Right atrium auricular region (tissue), 2 donors: ENCODE data around the gene TTLL6. TPM values are rescaled to one million over a fixed set of nuclear protein-coding genes. Genes with fewer than 3 reads are reported as not detected.

Source experiments
- DNase-seq: peaks from one replicate; pipeline ENCODE4 v3.0.0-alpha.2; 2019; ENCODE audit warnings: low spot score
- H3K27ac ChIP-seq, 2 donors: fragments of 200-600 bp; sonication (generic); 1 replicate in 1 of 2; 2 replicates in 1 of 2; pipeline ENCODE4 v1.5.1; 2016 to 2019
- H3K27me3 ChIP-seq, 2 donors: fragments of 200-600 bp; sonication (generic); one replicate each; pipeline versions ENCODE4 v1.5.1 to v1.6.0; 2017 to 2019
- H3K36me3 ChIP-seq: fragments of 200-600 bp; sonication (generic); one replicate; pipeline ENCODE4 v1.5.1; 2016
- H3K4me1 ChIP-seq, 2 donors: fragments of 200-600 bp; sonication (generic); one replicate each; pipeline versions ENCODE4 v1.5.1 to v1.6.0; 2017 to 2019
- H3K4me3 ChIP-seq, 2 donors: fragments of 200-600 bp; sonication (generic); 1 replicate in 1 of 2; 2 replicates in 1 of 2; pipeline ENCODE4 v1.5.1; 2017 to 2019; ENCODE audit warnings: mild to moderate bottlenecking in 1 of 2, moderate library complexity in 1 of 2
- H3K9me3 ChIP-seq, 2 donors: fragments of 200-600 bp; sonication (generic); one replicate each; pipeline ENCODE4 v1.5.1; 2019
- total RNA-seq, 2 donors: library from RNA; depleted of rRNA; stranded (reverse); fragments of >200 nt; gene quantifications; one replicate each; pipeline ENCODE4 v1.1.0, GENCODE V29; 2016
- TF ChIP-seq, protein P1 (sequence below), 2 donors: fragments of 200-600 bp; sonication (generic); IDR thresholded peaks; one replicate each; pipeline ENCODE4 v1.5.1; 2019; ENCODE audit warnings: antibody characterized with exemption in 2 of 2

Gene TTLL6
- total RNA-seq: not detected

DNA sequence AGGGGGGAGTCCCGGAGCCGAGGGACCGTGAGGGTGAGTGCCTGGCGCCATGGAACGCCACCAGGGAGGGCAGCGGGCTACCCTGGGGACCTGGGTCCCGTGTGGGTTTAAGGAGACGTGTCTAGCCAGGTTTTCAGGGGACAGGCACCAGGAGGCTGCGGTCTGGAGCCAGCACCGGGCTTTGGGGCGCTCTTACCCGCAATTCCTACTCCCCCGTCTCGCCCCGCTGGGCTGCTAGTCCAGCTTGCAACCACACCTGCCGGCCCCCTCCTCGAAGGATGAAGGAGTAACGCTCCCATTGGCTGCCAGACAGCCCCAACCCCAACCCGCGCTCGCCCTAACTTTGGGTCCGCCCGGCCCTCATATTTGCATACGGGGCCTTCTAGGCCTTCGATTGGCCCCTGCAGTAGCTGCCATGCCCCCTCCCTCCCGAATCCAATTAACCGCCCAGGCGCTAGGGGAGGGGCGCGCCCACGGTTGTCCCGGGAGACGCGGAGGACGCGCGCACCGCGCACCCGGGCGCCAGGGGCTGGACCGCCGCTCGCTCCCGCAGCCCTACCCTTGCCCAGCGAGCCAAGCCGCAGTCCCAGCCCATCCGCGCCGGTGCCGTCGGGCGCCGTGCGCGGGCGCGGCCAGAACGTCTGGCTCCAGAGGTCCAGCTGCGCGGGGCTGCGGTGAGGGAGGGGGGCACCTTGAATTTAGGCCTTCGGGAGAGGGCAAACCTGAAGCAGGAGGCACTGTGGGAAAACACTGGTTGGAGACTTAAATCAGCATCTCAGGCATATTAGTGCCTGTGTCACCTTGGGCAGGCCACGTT, at the start of gene TTLL6:
TSS of gene TTLL6 (minus strand) at position 456 of the 817 bp plus-strand sequence. CDS start at position 299, 157 bp downstream.
- Histone ChIP-seq H3K9me3 (no peaks in the 10 kb centered on the region), H3K27ac (peak within 1 kb of the TSS in 1 of 2 donors; percentile 39), H3K4me3 (peak within 1 kb of the TSS; percentile 31 to 53), H3K4me1 (peaks cover 0 to 13% of the 10 kb centered on the region in 2 donors), H3K27me3 (no peaks in the 10 kb centered on the region), H3K36me3 (no peaks in the 10 kb centered on the region)
- DNase-seq: peak; percentile 87
- TF ChIP-seq, protein P1, sequence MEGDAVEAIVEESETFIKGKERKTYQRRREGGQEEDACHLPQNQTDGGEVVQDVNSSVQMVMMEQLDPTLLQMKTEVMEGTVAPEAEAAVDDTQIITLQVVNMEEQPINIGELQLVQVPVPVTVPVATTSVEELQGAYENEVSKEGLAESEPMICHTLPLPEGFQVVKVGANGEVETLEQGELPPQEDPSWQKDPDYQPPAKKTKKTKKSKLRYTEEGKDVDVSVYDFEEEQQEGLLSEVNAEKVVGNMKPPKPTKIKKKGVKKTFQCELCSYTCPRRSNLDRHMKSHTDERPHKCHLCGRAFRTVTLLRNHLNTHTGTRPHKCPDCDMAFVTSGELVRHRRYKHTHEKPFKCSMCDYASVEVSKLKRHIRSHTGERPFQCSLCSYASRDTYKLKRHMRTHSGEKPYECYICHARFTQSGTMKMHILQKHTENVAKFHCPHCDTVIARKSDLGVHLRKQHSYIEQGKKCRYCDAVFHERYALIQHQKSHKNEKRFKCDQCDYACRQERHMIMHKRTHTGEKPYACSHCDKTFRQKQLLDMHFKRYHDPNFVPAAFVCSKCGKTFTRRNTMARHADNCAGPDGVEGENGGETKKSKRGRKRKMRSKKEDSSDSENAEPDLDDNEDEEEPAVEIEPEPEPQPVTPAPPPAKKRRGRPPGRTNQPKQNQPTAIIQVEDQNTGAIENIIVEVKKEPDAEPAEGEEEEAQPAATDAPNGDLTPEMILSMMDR (IDR thresholded peaks at IDR 0.05): no peak

DNA sequence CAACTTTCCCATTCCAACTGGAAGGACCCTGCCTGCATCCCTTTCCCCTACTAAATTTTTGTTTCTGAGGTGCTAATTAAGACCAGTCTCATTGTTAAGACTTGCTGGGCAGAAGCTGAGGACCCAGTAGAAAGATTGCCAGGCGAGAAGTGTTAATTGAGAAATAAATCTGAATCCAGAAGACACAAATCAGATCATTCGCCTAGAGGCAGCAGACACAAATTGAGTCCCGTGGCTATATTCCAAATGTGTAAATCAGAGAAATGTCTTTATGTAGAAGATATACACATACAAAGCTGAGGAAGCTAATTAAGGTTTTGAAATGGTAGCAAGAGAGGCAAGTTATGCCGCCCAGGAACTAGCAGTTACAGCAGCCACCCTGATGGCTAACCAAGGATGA, 43.4 kb upstream of the TTLL6 start:
- Histone ChIP-seq H3K27me3 (no peaks in the 10 kb centered on the region), H3K4me1 (no peaks in the 10 kb centered on the region), H3K27ac (no peak overlapping the region), H3K36me3 (peaks cover 92% of the 10 kb centered on the region), H3K9me3 (no peaks in the 10 kb centered on the region), H3K4me3 (no peak overlapping the region)
- TF ChIP-seq, protein P1 (IDR thresholded peaks at IDR 0.05): no peak
- DNase-seq: no peak

DNA sequence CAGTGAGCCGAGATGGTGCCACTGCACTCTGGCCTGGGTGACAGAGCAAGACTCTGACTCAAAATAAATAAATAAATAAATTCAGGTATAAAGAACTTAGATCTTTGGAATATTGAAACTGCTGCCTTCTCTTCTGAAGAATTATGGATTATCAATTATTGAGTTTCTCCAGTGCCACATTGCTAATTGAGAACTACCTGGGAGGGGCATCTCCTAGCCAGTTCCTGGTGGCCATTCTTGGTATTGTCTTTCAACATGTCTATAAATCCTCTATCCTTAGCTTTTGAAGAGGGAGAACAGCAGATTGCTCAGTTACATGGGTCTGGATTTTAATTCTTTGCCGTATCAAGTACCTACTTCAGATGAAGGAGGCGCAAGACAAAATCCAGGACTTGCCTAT, 43.0 kb upstream of the TTLL6 start:
- TF ChIP-seq, protein P1 (IDR thresholded peaks at IDR 0.05): no peak

DNA sequence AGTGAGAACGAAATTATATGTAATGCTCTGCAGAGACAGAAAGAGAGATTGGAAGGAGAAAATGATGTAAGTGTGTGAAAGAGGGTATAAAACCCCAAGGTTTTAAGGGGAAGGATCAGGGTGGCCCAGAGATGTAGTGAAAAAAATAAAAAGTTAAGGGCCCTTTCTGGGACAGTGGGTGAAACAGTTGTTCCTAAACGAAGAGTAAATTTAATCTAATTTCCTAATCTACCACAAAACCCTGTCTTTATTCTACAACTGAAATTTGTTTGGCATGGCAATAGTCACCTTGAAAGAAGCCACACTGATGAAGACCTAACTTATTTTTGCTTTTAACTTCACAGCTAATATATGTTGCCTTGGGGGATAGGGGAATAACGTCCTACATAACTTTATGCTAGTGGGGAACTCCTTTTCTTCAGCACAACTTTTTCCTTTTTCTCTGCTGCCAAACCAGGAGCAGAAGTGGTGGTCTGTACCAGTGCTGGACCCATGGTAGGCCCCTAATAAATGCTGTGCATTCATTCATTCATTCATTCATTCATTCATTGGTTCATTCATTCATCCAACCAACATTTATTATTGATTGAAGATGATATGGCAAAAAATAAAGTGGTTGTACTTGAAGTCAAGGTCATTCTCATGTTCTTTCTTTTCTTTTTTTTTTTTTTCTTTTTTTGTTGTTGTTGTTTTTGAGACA, 39.2 kb upstream of the TTLL6 start:
- no peak overlapping the region for H3K4me3 ChIP-seq
- no peaks in the 10 kb centered on the region for H3K9me3 ChIP-seq
- H3K27me3 ChIP-seq: no peaks in the 10 kb centered on the region
- H3K27ac ChIP-seq: no peak overlapping the region
- TF ChIP-seq, protein P1 (IDR thresholded peaks at IDR 0.05): no peak
- H3K4me1 ChIP-seq: no peaks in the 10 kb centered on the region
- no peak for DNase-seq
- H3K36me3 ChIP-seq: peaks cover 92% of the 10 kb centered on the region

More for the DNA sequence above, 43.0 kb upstream of the TTLL6 start:
- no peak for DNase-seq
- Histone ChIP-seq H3K27me3 (no peaks in the 10 kb centered on the region), H3K9me3 (no peaks in the 10 kb centered on the region), H3K4me3 (no peak overlapping the region), H3K27ac (no peak overlapping the region), H3K4me1 (no peaks in the 10 kb centered on the region), H3K36me3 (peaks cover 93% of the 10 kb centered on the region)

DNA sequence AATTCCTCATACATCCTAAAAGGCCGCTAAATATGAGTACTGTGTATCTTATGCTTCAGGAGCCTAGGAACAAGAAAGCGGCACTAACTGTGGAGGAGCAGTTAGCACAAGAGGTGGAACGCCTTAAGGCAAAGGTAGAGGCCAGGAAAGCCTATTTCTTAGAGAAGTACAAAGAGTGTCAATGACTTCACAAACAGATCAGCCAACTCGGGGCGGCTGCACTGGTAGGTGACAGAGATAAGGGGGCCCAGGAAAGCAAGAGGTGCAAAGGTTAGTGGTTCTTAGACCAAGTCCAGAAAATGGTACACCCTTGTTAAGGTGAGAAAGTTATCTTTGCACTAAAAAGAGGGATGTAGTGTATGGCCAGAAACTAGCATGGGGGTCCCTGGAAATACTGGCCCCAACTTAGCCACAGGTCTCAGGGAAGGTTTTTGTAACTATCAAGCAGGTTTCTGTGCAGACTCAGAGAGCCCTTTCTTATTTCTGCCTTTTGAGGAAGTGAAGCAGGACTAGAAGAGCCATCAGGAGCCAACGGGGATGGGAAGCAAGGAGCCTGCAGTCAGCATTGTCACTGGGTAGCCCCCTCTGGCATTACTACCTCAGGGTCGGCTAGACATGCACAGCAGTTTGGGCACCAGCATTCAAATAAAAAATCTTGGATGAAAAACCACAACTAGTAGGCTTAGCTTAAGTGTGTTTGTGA, 37.9 kb upstream of the TTLL6 start:
- Histone ChIP-seq H3K27ac (no peak overlapping the region), H3K4me3 (no peak overlapping the region), H3K4me1 (no peaks in the 10 kb centered on the region), H3K27me3 (no peaks in the 10 kb centered on the region), H3K9me3 (no peaks in the 10 kb centered on the region), H3K36me3 (peaks cover 92% of the 10 kb centered on the region)
- TF ChIP-seq, protein P1 (IDR thresholded peaks at IDR 0.05): no peak
- no peak for DNase-seq
